IPS-NIHi7 (cell line): ENCODE results near the gene BBS4.
"Not testable (repeated sequence)": the region's sequence is repeated elsewhere in the genome, so short reads cannot be mapped to it uniquely, and the experiment has no call there.

Experiments used
- DNase-seq: peaks from one replicate; pipeline ENCODE4 v3.0.0; 2012; ENCODE audit warnings: mixed read lengths; ENCODE audit errors: extremely low spot score

The BBS4 gene

DNA sequence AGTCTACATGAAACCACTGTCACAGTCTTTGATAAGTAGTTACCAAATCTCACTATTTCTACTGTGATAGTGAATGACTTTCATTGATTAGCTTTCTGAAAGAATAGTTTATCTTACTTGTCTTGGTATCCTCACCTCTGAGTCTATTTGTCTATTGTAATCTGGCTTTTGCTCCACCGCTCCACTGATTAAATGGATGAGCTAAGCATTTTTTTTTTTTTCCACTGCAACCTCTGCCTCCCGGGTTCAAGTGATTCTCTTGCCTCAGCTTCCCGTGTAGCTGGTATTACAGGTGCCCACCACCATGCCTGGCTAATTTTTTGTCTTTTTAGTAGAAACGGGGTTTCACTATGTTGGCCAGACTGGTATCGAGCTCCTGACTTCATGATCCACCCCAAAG lies 12.9 kb downstream of the BBS4 start:
- DNase-seq = no peak

DNA sequence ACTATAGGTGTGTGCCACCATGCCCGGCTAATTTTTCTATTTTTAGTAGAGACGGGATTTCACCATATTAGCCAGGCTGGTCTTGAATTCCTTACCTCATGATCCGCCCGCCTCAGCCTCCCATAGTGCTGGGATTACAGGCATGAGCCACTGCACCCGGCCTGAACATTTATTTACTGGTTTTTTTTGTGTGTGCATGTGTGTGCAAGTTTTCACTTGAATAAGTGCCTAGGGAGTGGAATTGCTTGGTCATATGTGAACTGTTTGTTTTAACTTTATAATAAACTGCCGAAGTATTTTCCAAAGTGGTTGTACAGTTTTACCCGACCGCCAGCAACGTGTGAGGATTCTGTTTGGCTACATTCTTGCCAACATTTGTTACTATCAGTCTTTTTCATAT lies 14.1 kb downstream of the BBS4 start:
- no peak for DNase-seq

DNA sequence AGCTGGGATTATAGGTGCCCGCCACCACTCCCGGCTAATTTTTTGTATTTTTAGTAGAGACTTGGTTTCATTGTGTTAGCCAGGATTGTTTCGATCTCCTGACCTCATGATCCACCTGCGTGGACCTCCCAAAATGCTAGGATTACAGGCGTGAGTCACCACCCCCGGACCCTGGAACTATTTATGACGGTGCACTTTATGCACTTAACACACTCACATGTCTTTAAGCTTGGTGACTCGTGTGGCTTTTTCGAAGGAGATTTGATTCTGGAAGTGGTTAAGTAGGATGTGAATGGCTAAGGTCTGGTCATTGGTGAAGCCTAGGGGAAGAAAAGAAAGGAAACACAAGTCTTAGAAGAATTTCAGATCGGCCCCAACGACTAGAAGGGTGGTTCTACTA lies 20.3 kb downstream of the BBS4 start:
- DNase-seq = no peak

DNA sequence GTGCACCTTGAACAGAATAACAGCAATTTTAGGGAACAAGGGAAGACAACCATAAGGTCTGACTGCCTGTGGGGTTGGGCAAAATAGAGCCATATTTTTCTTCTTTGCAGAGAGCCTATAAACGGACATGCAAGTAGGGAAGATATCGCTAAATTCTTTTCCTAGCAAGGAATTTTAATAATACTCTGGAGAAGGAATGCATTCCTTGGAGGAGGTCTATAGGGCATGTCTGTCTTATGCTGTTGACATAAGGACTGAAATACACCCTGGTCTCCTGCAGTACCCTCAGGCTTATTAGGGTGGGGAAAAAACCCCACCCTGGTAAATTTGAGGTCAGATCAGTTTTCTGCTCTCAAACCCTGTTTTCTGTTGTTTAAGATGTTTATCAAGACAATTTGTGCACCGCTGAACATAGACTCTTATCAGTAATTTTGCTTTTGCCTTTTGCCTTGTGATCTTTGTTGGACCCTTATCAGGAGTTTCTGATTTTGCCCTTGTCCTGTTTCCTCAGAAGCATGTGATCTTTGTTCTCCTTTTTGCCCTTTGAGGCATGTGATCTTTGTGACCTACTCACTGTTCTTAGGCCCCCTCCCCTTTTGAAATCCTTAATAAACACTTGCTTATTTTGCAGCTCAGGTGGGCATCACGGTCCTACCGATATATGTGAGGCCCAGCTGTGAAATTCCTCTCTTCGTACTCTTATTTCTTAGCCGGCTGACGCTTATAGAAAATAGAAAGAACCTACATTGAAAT lies 22.7 kb downstream of the BBS4 start:
- not testable (repeated sequence) for DNase-seq

DNA sequence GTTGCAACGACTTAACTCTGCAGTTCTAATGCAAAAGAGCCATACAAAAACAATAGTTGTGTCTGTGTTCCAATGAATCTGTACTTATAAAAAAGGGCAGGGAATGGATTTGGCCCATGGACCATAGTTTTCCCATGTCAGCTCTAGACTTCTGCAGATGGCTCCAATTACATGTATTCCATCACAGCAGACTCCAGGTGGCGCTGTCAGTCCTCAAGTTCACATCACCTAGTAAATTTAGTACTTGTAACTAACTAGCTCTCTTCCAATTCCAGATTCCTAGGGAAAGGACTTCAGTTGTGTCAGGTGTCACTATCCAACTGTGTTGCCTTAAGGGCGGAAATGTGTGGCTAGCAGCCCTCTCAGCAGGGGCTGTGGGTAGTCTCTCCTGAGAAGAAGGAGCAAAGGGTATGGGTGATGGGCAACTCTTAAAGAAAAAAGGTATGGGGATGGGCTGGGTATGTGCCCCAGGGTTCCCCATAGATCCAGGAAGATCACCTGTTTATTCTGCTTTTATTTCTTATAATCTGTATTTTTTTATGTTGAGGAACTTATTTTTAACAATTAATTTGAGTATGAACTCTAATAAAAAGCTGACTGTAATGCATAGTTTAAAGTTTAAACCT lies 36.2 kb downstream of the BBS4 start:
- DNase-seq = peak; percentile 77

DNA sequence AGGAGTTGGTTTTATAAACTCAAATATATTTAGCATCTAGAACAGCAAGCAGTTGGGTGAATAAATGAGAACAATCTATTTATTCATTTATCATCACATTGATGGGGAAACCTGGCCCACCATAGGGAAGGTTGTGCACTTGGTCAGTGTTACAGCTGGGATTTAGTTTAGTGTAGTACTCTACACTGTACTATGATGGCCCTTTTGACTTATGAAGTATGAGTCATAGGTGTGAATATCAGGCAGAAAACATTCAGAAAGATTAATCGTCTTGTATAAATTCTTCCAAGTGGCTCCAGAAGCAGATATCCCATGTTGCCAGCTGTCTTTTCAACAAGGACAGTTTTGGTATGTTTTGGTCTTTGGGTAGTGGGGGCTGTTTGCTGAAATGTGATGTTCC lies 38.0 kb downstream of the BBS4 start:
- no peak for DNase-seq

DNA sequence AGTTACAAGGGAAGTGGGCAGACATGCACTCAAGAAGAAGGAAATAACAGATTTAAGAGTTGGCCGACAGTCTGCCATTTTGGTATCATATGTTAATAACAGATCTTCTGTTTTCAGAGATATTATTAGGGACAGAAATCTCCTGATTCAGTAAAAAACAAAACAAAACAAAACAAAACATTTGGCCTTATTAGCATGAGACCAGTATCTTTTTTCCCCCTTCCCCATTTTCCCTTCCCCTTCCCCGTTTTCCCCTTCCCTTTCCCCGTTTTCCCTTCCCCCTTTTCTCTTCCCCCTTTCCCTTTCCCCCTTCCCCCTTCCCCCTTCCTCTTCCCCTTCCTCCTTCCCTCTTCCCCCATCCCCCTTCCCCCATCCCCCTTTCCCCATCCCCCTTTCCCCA lies 39.4 kb downstream of the BBS4 start:
- no peak for DNase-seq

DNA sequence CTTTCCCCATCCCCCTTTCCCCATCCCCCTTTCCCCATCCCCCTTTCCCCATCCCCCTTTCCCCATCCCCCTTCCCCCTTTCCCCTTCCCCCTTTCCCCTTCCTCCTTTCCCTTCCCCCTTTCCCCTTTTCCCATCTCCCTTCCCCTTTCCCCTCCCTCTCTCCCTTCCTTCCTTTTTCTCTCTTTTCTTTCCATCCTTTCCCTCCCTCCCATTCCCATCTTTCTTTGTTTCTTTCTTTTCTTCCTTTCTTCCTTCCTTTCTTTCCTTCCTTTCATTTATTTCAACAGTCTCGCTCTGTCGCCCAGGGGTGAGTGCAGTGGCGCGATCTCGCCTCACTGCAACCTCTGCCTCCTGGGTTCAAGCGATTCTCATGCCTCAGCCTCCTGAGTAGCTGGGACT lies 39.8 kb downstream of the BBS4 start:
- DNase-seq = not testable (repeated sequence)

DNA sequence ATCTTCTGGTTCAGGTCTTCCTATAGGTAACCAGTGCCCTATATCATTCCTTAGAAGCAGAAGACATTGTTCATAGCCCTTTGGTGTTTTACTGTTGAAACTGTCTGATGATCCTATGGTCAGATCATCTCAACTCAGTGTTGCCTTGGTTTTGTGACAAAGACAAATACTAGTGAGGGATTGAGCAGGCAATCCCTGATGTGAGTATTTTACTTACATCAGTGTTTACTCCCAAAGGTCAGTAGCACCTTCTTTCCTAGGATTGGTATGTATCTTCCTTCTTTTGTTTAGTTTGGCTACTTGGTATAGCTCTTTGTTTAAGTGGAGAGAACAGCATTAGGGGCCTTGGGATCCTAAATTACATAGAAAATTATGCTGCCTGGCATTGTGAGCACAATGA lies 41.1 kb downstream of the BBS4 start:
- DNase-seq = no peak

DNA sequence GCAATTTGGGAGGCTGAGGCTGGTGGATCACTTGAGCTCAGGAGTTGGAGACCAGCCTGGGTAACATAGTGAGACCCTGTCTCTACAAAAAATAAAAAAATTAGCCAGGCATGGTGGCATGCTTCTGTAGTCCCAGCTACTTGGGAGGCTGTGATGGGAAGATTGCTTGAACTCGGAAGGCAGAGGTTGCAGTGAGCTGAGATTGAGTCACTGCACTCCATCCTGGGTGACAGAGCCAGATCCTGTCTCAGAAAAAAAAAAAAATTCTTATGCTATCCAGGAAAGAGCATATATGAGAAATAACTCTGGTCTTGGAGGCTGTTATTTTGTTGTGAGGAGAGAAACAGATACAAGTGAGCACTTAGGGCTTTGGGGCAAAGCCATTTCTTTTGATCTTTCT lies 42.2 kb downstream of the BBS4 start:
- not testable (repeated sequence) for DNase-seq

DNA sequence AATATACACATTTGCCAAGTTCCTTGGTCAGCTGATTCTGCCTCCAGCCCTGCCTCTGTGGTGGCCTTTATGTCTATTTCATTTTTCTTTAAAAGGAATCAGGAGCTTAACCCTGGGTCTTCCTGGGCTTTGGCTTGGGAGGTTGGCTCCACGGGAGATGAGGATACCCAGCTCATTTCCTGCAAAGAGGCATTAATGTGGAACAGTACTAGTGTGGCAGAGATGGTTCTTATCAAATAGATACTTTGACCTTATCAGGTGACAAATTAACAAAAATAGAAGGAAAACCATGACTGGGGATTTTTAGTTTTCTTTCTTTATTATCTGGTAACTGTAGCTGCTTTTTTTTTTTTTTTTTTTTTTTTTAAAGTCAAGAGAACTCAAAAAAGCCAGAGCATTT lies 42.8 kb downstream of the BBS4 start:
- no peak for DNase-seq

DNA sequence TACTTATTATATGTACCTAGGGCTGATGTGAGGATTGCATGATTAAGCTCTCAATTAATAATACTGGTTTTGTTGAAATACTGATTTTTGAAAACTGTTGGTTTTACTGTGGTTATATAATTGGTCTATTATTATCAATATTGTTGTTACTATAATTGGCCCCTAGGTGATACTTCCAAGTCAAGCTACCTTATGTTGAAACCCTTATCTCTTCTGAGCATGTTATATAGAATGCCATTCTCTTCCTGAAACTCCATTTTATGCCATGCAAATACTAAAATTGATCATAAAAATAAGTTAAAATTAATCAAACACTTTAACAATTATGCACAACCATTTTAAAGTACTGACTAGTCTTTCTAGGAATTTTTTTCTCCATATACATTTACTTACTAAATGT lies 46.1 kb downstream of the BBS4 start:
- no peak for DNase-seq

DNA sequence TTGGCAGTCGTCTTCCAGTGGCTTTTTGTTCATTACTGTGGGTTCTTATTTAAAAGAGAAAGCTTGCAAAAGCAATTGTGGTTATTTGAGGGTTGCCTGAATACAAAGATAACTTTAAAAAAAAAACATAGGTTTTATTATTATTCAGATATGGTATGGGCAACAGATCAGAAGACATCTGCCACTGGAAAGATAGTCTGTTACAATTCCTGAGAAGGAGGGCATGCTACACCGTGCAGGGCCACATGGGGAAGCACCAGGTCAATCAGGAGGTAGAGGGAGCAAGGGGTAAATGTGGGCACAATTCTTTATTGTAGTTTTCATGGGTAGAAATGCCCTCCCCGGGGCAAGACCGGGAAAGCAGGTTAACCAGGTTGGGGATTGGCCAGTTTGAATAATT lies 46.5 kb downstream of the BBS4 start:
- DNase-seq = no peak

DNA sequence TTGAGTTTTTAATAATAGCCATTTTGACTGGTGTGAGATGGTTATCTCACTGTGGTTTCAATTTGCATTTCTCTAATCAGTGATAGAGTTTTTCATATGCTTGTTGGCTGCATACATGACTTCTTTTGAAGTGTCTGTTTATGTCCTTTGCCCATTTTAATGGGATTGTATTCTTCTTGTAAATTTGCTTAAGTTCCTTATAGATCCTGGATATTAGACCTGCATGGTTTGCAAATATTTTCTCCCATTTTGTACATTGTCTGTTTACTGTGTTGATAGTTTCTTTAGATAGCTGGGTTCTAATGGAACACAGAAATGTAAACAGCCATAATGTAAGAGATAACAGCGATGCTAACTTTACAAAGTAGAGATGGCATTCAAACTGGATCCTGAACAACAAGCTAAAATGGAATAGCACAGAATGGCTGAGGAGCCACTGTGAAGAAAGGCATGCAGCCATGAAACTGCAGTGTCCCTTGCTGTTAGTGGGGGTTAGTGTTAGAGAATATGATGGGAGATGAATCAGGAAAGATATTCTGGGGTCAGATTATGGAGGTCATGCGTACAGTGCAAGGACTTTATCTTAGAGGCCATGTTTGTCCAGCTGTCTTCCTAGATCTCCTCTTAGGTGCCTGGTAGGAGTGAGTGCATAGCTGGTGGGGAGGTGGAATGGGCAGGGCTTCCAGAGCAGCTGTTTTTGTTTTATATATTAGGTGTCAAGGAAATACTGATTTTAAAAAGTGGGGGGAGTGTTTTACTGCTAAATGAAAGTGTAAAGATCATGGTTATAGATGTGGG lies 48.1 kb downstream of the BBS4 start:
- no peak for DNase-seq

DNA sequence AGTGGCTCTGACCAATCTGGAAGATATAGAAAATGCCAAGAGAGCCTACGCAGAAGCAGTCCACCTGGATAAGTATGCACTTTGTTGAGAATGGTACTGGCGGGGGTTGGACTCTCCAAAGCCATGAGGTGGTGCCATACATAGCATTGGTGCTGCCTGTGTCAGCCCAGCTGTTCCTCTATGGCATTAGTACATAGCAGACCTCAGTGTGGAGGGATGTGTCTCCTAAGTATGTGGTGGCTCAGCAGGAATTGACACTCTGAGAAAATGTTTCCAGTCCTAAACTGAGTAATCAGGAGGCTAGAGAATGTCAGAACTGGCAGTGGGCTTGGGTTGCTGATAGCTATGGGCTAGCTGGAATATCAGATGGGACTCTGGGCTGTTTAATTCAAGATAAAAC lies 49.1 kb downstream of the BBS4 start:
- DNase-seq = no peak

DNA sequence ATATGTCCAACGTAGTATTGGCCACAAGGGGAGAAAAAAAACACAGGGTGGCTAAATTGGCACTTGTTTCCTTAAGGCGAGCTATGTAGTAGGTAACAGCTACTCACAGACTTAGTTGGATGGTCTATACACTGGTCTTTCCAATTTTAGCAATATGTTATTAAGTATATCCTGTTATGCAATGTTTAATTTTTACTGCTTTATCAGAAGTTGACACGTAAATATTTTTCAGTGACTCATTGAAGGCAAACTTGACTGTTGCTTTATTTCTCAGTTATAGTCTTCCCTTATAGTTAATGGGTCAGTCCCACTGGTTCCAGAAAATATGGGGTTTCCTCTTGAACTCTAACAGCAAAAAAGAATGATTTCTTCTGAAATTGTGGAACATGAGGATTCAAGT lies 51.1 kb downstream of the BBS4 start:
- no peak for DNase-seq

DNA sequence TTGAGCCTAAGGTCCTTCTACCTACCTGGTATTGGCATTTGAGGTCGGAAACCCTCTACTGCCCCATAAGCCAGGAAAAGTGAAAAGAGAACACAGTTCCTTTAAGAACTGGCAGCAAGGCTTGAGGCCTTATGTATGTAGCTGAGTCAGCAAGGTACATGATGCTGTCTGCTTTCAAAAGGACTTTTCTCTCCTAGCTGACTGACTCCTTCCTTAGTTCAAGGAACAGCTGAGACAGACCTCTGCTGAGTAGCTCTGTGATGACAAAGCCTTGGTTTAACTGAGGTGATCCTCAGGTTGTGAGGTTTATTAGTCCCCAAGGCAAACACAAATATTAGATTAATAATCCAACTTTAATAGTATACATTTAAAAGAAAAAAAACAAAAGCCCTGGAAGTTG lies 51.7 kb downstream of the BBS4 start:
- DNase-seq = no peak

DNA sequence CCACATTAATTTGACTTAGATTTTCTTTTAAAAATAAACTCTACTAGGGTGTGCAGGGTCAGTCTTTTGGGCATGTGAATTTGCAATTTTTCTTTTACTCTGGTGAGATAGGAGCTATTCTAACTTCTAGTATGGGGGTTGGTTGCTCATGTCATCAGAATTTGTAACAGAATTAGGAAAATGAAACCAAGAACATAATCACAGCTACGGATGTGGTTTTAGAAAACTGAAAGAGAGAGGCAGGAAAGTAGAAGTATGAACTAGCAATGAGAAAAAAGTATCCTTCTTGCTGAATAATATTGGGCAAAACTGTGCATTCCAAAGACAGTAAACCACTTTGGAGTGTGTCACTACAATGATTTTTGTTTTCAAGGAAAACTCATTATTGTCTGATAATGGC lies 54.2 kb downstream of the BBS4 start:
- no peak for DNase-seq

DNA sequence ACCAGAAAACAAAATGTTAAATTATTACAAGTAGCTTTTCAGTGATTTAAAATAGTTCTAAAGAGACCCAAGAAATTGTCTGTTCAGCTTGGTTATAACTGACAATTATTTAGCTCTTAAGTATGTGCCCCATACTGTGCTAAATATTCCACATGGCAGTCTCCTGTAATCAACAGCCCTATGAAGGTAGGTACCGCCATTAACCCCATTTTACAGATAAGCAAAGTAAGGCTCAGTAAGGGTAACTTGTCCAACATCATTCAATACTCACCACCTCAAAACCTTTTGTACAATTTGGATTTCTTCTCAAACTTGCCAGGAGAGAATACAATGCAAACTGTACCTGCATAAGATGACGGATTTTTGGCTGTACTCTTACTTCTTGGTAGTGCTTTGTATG lies 63.7 kb downstream of the BBS4 start:
- no peak for DNase-seq

DNA sequence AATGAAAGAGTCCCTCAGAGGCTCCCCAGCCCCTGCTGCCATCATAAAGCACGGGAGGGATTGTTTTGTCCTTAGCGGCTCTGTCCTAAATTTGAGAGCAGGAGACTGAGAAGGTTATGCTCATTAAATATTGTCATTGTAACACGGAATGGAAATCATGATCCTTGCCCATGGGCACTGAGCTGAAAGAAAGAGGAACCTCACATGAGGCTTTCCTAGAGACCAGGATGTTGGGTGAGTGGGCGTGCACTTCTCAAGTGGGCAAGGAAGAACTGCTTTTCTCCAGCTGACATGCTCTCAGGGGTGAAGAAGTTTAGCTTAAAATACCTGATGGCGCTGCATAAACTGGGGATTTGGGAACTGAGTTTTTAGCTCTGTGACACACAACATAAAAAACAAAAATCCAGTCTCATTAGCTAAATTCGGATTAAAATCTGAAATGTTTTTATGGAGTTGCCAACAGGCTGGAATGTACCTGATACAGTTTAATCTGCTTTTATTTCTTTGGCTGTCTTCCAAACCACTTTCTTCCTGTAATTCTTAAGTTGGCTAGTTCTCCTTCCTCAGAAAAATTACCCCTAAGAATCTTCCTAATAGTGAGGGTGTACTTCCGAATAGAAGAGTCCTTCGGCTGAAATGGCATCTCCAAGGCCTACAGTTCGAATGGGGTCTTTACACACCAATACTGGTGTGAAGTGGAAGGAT lies 65.9 kb downstream of the BBS4 start:
- DNase-seq = no peak

DNA sequence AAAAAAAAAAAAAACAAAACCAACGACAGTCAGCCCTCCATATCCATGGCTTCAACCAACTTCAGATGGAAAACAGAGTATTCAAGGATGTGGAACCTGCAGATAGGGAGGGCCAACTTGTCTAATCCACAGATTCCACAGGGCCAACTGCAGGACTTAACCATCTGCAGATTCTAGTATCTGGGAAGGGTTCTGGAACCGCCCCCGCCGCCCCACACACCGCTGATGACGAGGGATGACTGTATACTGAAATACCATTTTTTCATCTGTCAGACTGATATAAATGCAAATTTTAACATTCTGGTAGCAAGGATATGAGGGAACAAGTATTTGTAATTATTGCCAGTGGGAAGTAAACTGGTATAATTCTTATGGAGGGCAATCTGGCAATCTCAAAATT lies 68.1 kb downstream of the BBS4 start:
- DNase-seq = no peak

DNA sequence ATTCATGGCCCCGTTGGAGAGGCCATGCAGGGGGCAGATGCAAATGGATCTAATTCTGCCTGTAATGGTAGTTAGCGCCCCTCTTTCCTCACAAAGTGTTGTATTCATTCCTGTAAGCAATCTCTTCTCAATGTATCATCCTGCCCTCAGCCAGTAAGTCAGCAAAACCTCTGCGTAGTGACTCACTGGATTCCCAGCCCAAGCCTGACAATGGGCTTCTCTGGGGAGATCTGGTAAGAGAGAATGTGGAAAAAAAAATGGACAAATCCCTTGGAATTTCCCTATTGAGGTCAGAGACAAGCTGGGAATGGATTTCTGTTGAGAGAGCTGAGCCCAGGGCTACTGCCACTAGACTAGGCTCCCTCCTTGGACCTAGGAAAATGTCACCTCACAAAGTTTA lies 72.2 kb downstream of the BBS4 start:
- peak; percentile 18 for DNase-seq
